ENCODE data around the gene RBM33.
A peak's percentile ranks its signal among the peaks of the same experiment; 100 is the strongest.

RBM33 gene

GRCh38 chr7:155798673-155799439 lies 154.4 kb downstream of the RBM33 start:
- DNase-seq (ENCODE audit: low read depth), result no peak
- TF ChIP-seq, protein P1, sequence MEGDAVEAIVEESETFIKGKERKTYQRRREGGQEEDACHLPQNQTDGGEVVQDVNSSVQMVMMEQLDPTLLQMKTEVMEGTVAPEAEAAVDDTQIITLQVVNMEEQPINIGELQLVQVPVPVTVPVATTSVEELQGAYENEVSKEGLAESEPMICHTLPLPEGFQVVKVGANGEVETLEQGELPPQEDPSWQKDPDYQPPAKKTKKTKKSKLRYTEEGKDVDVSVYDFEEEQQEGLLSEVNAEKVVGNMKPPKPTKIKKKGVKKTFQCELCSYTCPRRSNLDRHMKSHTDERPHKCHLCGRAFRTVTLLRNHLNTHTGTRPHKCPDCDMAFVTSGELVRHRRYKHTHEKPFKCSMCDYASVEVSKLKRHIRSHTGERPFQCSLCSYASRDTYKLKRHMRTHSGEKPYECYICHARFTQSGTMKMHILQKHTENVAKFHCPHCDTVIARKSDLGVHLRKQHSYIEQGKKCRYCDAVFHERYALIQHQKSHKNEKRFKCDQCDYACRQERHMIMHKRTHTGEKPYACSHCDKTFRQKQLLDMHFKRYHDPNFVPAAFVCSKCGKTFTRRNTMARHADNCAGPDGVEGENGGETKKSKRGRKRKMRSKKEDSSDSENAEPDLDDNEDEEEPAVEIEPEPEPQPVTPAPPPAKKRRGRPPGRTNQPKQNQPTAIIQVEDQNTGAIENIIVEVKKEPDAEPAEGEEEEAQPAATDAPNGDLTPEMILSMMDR (conservative IDR thresholded peaks at IDR 0.05; ENCODE audit: control insufficient read depth, insufficient read depth, low read depth, low read length), result no peak
- H3K4me3 ChIP-seq (ENCODE audit: control insufficient read depth, low read depth, low read length), result no peak overlapping the region

- DNase-seq (ENCODE audit: low read depth), result peak; percentile 23
- H3K4me3 ChIP-seq (ENCODE audit: control insufficient read depth, low read depth, low read length), result no peak overlapping the region
- TF ChIP-seq, protein P1 (conservative IDR thresholded peaks at IDR 0.05; ENCODE audit: control insufficient read depth, insufficient read depth, low read depth, low read length), result no peak
Observed at GRCh38 chr7:155799514-155799913, 155.1 kb downstream of the RBM33 start.

- DNase-seq (ENCODE audit: low read depth), result no peak
- TF ChIP-seq, protein P1 (conservative IDR thresholded peaks at IDR 0.05; ENCODE audit: control insufficient read depth, insufficient read depth, low read depth, low read length), result no peak
- H3K4me3 ChIP-seq (ENCODE audit: control insufficient read depth, low read depth, low read length), result no peak overlapping the region
Observed at GRCh38 chr7:155800301-155800700, 155.8 kb downstream of the RBM33 start.

DNA sequence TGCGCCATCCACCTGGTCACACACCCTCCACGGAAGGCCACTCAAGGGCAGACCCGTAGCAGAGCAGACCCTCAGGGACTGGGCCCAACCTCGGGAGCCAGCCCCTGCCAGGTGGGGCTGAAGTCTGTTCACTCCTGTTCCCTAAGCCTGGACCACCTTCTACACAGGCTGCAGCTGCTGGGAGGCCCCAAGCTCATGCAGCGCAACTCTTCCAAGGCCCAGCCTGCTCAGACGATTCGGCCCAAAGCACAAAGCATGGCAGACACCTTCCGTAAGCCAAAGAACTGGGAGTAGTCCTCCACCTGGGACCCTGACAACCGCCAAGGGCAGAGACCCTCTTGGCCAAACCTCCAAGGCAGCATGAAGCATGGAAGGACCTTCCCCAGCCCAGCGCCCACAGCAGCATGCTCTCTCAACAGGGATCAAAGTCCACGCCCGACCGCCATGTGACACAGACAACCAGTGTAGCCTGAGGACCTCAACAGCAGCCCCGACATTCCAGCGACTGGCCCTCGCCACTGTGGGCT lies 156.3 kb downstream of the RBM33 start:
- TF ChIP-seq, protein P1 (conservative IDR thresholded peaks at IDR 0.05; ENCODE audit: control insufficient read depth, insufficient read depth, low read depth, low read length), result no peak
- no peak overlapping the region for H3K4me3 ChIP-seq (ENCODE audit: control insufficient read depth, low read depth, low read length)
- no peak for DNase-seq (ENCODE audit: low read depth)

- no peak for DNase-seq (ENCODE audit: low read depth)
- no peak overlapping the region for H3K4me3 ChIP-seq (ENCODE audit: control insufficient read depth, low read depth, low read length)
- TF ChIP-seq, protein P1 (conservative IDR thresholded peaks at IDR 0.05; ENCODE audit: control insufficient read depth, insufficient read depth, low read depth, low read length), result no peak
Observed at GRCh38 chr7:155802291-155802690, 157.8 kb downstream of the RBM33 start.

DNA sequence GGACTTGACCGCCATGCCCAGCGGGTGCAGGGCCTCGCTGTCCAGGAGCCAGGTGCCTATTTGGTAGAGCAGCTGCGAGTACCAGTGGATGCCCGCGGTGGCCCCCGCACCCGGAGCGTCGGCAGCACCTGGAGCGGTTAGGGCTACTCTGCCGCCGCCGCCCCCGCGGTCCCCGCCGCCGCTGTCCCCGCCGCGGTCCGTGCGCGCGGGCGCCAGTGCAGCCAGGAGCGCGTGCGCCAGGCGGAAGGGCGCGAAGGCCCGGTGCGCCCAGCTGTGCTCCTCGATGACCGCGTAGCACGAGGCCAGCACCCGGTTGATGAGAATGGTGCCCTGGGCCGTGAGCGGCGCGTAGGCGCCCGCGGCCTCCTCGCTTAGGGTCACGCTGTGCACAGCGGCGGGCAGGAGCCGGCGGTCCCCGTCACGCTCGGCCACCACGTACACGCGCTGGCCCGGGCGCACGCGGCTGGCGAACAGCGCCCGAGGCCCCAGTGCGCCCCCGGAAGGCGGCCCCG lies 158.5 kb downstream of the RBM33 start:
- TF ChIP-seq, protein P1 (conservative IDR thresholded peaks at IDR 0.05; ENCODE audit: control insufficient read depth, insufficient read depth, low read depth, low read length), result no peak
- H3K4me3 ChIP-seq (ENCODE audit: control insufficient read depth, low read depth, low read length), result no peak overlapping the region
- no peak for DNase-seq (ENCODE audit: low read depth)
